HFFc6 (cell line): ENCODE data around the gene EIF1AD. TPM values are rescaled to one million over a fixed set of nuclear protein-coding genes. Genes with fewer than 3 reads are reported as not detected.

ENCODE experiments used
- DNase-seq: peaks from one replicate; pipeline ENCODE4 v3.0.0-alpha.2; 2018
- H3K27ac Mint-ChIP-seq: 2 replicates; pipeline ENCODE4 v1.8.0; 2020; ENCODE audit warnings: mild to moderate bottlenecking, mixed read lengths
- H3K27me3 Mint-ChIP-seq: 2 replicates; pipeline ENCODE4 v1.8.0; 2021; ENCODE audit warnings: mild to moderate bottlenecking, moderate library complexity, mixed read lengths; ENCODE audit not compliant: insufficient read depth
- H3K36me3 Mint-ChIP-seq: 2 replicates; pipeline ENCODE4 v1.8.0; 2021; ENCODE audit warnings: low read depth, mixed read lengths
- H3K4me1 Mint-ChIP-seq: 2 replicates; pipeline ENCODE4 v1.8.0; 2020; ENCODE audit warnings: low read depth, mixed read lengths
- H3K4me3 Mint-ChIP-seq: 2 replicates; pipeline ENCODE4 v1.8.0; 2020; ENCODE audit warnings: mild to moderate bottlenecking, moderate library complexity, mixed read lengths
- H3K9me3 Mint-ChIP-seq: 2 replicates; pipeline ENCODE4 v1.8.0; 2020; ENCODE audit warnings: mild to moderate bottlenecking, mixed read lengths
- CTCF ChIP-seq: fragments of 200-600 bp; sonication (generic); IDR thresholded peaks from 2 replicates; pipeline ENCODE4 v1.5.0; 2021; ENCODE audit warnings: antibody characterized with exemption, mild to moderate bottlenecking
- total RNA-seq, 6 experiments: library from RNA; stranded (reverse); fragmentation: NEBNext Ultra II Directional; extraction: Animal tissue kit (Norgen Biotek cat#: 25700); gene quantifications; 2 replicates in 1 of 6; 3 replicates in 5 of 6; pipeline ENCODE4 v1.2.3, GENCODE V29; 2021

Gene EIF1AD
- total RNA-seq, 6 experiments from 2014 or later, result 28.6 to 36.8 (median 31.7) TPM

GRCh38 chr11:65968600-65969482 is 33.1 kb downstream of the EIF1AD start:
- Mint-ChIP-seq H3K4me3 (no peak overlapping the region), H3K27me3 (peaks cover 2% of the 10 kb centered on the region), H3K9me3 (no peaks in the 10 kb centered on the region), H3K36me3 (peaks cover 38% of the 10 kb centered on the region), H3K4me1 (peaks cover 18% of the 10 kb centered on the region), H3K27ac (peak overlapping the region; percentile 30)
- no peak for TF ChIP-seq CTCF
- no peak for DNase-seq

- Mint-ChIP-seq H3K4me1 (peaks cover 22% of the 10 kb centered on the region), H3K4me3 (no peak overlapping the region), H3K36me3 (peaks cover 33% of the 10 kb centered on the region), H3K9me3 (no peaks in the 10 kb centered on the region), H3K27ac (no peak overlapping the region), H3K27me3 (peaks cover 2% of the 10 kb centered on the region)
- no peak for DNase-seq
- TF ChIP-seq CTCF, result no peak
Observed at GRCh38 chr11:65967329-65967934, 34.5 kb downstream of the EIF1AD start.

GRCh38 chr11:65965986-65966762 is 35.8 kb downstream of the EIF1AD start:
- DNase-seq, result no peak
- Mint-ChIP-seq H3K4me3 (no peak overlapping the region), H3K4me1 (peaks cover 22% of the 10 kb centered on the region), H3K36me3 (peaks cover 27% of the 10 kb centered on the region), H3K27me3 (peaks cover 2% of the 10 kb centered on the region), H3K9me3 (no peaks in the 10 kb centered on the region), H3K27ac (peak overlapping the region; percentile 65; the same call in 1 of the 2 replicates)
- TF ChIP-seq CTCF, result no peak

- TF ChIP-seq CTCF, result no peak
- Mint-ChIP-seq H3K27ac (no peak overlapping the region), H3K27me3 (peaks cover 2% of the 10 kb centered on the region), H3K4me3 (no peak overlapping the region), H3K4me1 (peaks cover 25% of the 10 kb centered on the region), H3K36me3 (peaks cover 21% of the 10 kb centered on the region), H3K9me3 (no peaks in the 10 kb centered on the region)
- no peak for DNase-seq
Observed at GRCh38 chr11:65964906-65965305, 37.1 kb downstream of the EIF1AD start.

- peak overlapping the region; percentile 89 for H3K4me3 Mint-ChIP-seq
- peaks cover 9% of the 10 kb centered on the region for H3K36me3 Mint-ChIP-seq
- H3K4me1 Mint-ChIP-seq, result peaks cover 25% of the 10 kb centered on the region
- no peak for TF ChIP-seq CTCF
- no peak for DNase-seq
- H3K27me3 Mint-ChIP-seq, result peaks cover 2% of the 10 kb centered on the region; the same call in 1 of the 2 replicates
- H3K9me3 Mint-ChIP-seq, result no peaks in the 10 kb centered on the region
- peak overlapping the region; percentile 63 for H3K27ac Mint-ChIP-seq
Observed at GRCh38 chr11:65962141-65962564, 39.8 kb downstream of the EIF1AD start.
